GM15510 (cell line): ENCODE data around the gene ADM2.
A peak's percentile ranks its signal among the peaks of the same experiment; 100 is the strongest.

Source experiments
- POLR2A ChIP-seq: IDR thresholded peaks from 3 replicates; pipeline ENCODE4 v1.6.1; 2011; ENCODE audit warnings: borderline replicate concordance; ENCODE audit not compliant: insufficient read length; ENCODE audit errors: extremely low read depth

The ADM2 gene

GRCh38 chr22:50459496-50460140 is 21.7 kb upstream of the ADM2 start:
- TF ChIP-seq POLR2A: no peak

GRCh38 chr22:50460938-50461337 is 20.4 kb upstream of the ADM2 start:
- no peak for TF ChIP-seq POLR2A

- no peak for TF ChIP-seq POLR2A
These were observed 19.8 kb upstream of the ADM2 start for GRCh38 chr22:50461536-50461935.

- TF ChIP-seq POLR2A: no peak
These were observed 19.3 kb upstream of the ADM2 start for GRCh38 chr22:50461979-50462540.

GRCh38 chr22:50463188-50463900 is 18.0 kb upstream of the ADM2 start:
- no peak for TF ChIP-seq POLR2A

GRCh38 chr22:50464451-50464850 is 16.9 kb upstream of the ADM2 start:
- TF ChIP-seq POLR2A: no peak

GRCh38 chr22:50465066-50465930 is 16.0 kb upstream of the ADM2 start:
- no peak for TF ChIP-seq POLR2A

- no peak for TF ChIP-seq POLR2A
These were observed 14.0 kb upstream of the ADM2 start for GRCh38 chr22:50467341-50467740.

- no peak for TF ChIP-seq POLR2A
These were observed 13.4 kb upstream of the ADM2 start for GRCh38 chr22:50467773-50468440.

- TF ChIP-seq POLR2A: no peak
These were observed 12.7 kb upstream of the ADM2 start for GRCh38 chr22:50468626-50469025.

- TF ChIP-seq POLR2A: peak; percentile 35
These were observed 11.7 kb upstream of the ADM2 start for GRCh38 chr22:50469377-50470305.

GRCh38 chr22:50470491-50470890 is 10.9 kb upstream of the ADM2 start:
- no peak for TF ChIP-seq POLR2A

GRCh38 chr22:50471197-50471847 is 10.0 kb upstream of the ADM2 start:
- no peak for TF ChIP-seq POLR2A

- TF ChIP-seq POLR2A: no peak
These were observed 9.4 kb upstream of the ADM2 start for GRCh38 chr22:50471962-50472361.

- no peak for TF ChIP-seq POLR2A
These were observed 8.3 kb upstream of the ADM2 start for GRCh38 chr22:50473088-50473487.
